Mesendoderm (in vitro differentiated cells): ENCODE results near the gene FGF4. TPM values are rescaled to one million over a fixed set of nuclear protein-coding genes. Genes with fewer than 3 reads are reported as not detected.

Experiments used
- DNase-seq: peaks from one replicate; pipeline ENCODE4 v3.0.0; 2013
- H2AK5ac ChIP-seq: 2 replicates; pipeline ENCODE4 v1.6.1; 2013; ENCODE audit warnings: low read length, inconsistent platforms
- H2BK120ac ChIP-seq: 2 replicates; pipeline ENCODE4 v1.6.1; 2013; ENCODE audit warnings: low read depth, mild to moderate bottlenecking, low read length, moderate library complexity, mixed read lengths
- H2BK15ac ChIP-seq: replicated peaks from 2 replicates; pipeline ENCODE4 v1.6.1; 2013; ENCODE audit warnings: low read depth, mild to moderate bottlenecking, moderate library complexity
- H2BK5ac ChIP-seq: 2 replicates; pipeline ENCODE4 v1.6.1; 2013; ENCODE audit warnings: low read length, inconsistent platforms
- H3K18ac ChIP-seq: 2 replicates; pipeline ENCODE4 v1.6.1; 2013; ENCODE audit warnings: mild to moderate bottlenecking, low read length, mixed read lengths
- H3K23ac ChIP-seq: one replicate; pipeline ENCODE4 v1.6.1; 2013; ENCODE audit warnings: low read length
- H3K27ac ChIP-seq: 2 replicates; pipeline ENCODE4 v1.5.1; 2013; ENCODE audit warnings: low read depth, mild to moderate bottlenecking, inconsistent platforms, low read length, moderate library complexity
- H3K27me3 ChIP-seq: 2 replicates; pipeline ENCODE4 v1.6.1; 2013; ENCODE audit warnings: low read length, control low read depth, mild to moderate bottlenecking, inconsistent platforms; ENCODE audit not compliant: insufficient read depth, poor library complexity
- H3K36me3 ChIP-seq: 2 replicates; pipeline ENCODE4 v1.6.1; 2013; ENCODE audit warnings: low read length, inconsistent platforms; ENCODE audit not compliant: control insufficient read depth, insufficient read depth
- H3K4ac ChIP-seq: one replicate; pipeline ENCODE4 v1.6.1; 2013; ENCODE audit warnings: low read depth, mild to moderate bottlenecking, low read length, moderate library complexity
- H3K4me1 ChIP-seq: 2 replicates; pipeline ENCODE4 v1.6.1; 2013; ENCODE audit warnings: low read depth, low read length, inconsistent platforms; ENCODE audit not compliant: control insufficient read depth
- H3K4me2 ChIP-seq: 2 replicates; pipeline ENCODE4 v1.6.1; 2013; ENCODE audit warnings: low read length
- H3K4me3 ChIP-seq: 2 replicates; pipeline ENCODE4 v1.5.1; 2013; ENCODE audit warnings: mild to moderate bottlenecking, low read length
- H3K56ac ChIP-seq: one replicate; pipeline ENCODE4 v1.6.1; 2013; ENCODE audit warnings: low read length
- H3K79me1 ChIP-seq: 2 replicates; pipeline ENCODE4 v1.6.1; 2013; ENCODE audit warnings: low read length, inconsistent platforms
- H3K79me2 ChIP-seq: 2 replicates; pipeline ENCODE4 v1.6.1; 2013; ENCODE audit warnings: mild to moderate bottlenecking, low read length; ENCODE audit not compliant: control insufficient read depth, insufficient read depth
- H3K9ac ChIP-seq: 2 replicates; pipeline ENCODE4 v1.6.1; 2013; ENCODE audit warnings: low read length, inconsistent platforms
- H4K5ac ChIP-seq: one replicate; pipeline ENCODE4 v1.6.1; 2013; ENCODE audit warnings: low read length
- H4K8ac ChIP-seq: one replicate; pipeline ENCODE4 v1.6.1; 2013; ENCODE audit warnings: low read depth, mild to moderate bottlenecking, control low read depth, low read length, moderate library complexity
- WGBS: extraction: QIAGEN DNeasy Blood & Tissue Kit; methylation state at CpG from one replicate; pipeline ENCODE4 v1.1.7; 2013; ENCODE audit warnings: low lambda C conversion rate, missing lambda C conversion rate; ENCODE audit not compliant: insufficient coverage; ENCODE audit errors: extremely low coverage; 5-methylcytosine and 5-hydroxymethylcytosine counted together
- polyA plus RNA-seq, 2 experiments: library from polyadenylated mRNA; stranded (reverse); fragments of 200-250 nt; gene quantifications; one replicate each; pipeline ENCODE4 v1.2.3, GENCODE V29; 2013

FGF4 gene, protein sequence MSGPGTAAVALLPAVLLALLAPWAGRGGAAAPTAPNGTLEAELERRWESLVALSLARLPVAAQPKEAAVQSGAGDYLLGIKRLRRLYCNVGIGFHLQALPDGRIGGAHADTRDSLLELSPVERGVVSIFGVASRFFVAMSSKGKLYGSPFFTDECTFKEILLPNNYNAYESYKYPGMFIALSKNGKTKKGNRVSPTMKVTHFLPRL
- 35.9 TPM for polyA plus RNA-seq (2013, experiment 1 of 2)
- polyA plus RNA-seq (2013, experiment 2 of 2): 35.4 TPM

GRCh38 chr11:69775163-69775755, at the start of gene FGF4:
Gene FGF4 (minus strand): TSS chr11:69775341. CDS start chr11:69775084, 257 bp downstream.
- Histone ChIP-seq H3K56ac (peak within 1 kb of the TSS; percentile 64), H3K9ac (peak within 1 kb of the TSS; percentile 38), H4K8ac (no peak within 1 kb of the TSS), H4K5ac (no peak within 1 kb of the TSS), H3K27me3 (peaks cover 6% of the 10 kb centered on the region), H3K23ac (peak within 1 kb of the TSS; percentile 80), H3K79me2 (no peaks in the 10 kb centered on the region), H3K4me1 (no peaks in the 10 kb centered on the region), H2BK15ac (no peak within 1 kb of the TSS), H2AK5ac (no peak within 1 kb of the TSS), H2BK120ac (no peak within 1 kb of the TSS), H3K4ac (no peak within 1 kb of the TSS), H3K4me2 (peak within 1 kb of the TSS; percentile 52), H3K79me1 (no peaks in the 10 kb centered on the region), H3K18ac (no peak within 1 kb of the TSS), H3K27ac (no peak within 1 kb of the TSS), H3K36me3 (no peaks in the 10 kb centered on the region), H3K4me3 (no peak within 1 kb of the TSS), H2BK5ac (no peak within 1 kb of the TSS)
- WGBS: no CpG with 5 or more reads among the region's 66 CpGs
- DNase-seq: peak; percentile 35

- Histone ChIP-seq H3K56ac (no peak overlapping the region), H3K36me3 (no peaks in the 10 kb centered on the region), H4K5ac (no peak overlapping the region), H3K4me2 (no peak overlapping the region), H3K27ac (no peak overlapping the region), H3K18ac (no peak overlapping the region), H4K8ac (no peak overlapping the region), H3K27me3 (peaks cover 14% of the 10 kb centered on the region), H3K4me1 (no peaks in the 10 kb centered on the region), H3K79me2 (no peaks in the 10 kb centered on the region), H3K23ac (no peak overlapping the region), H3K9ac (no peak overlapping the region), H3K4ac (no peak overlapping the region), H2BK15ac (no peak overlapping the region), H2BK120ac (no peak overlapping the region), H3K79me1 (no peaks in the 10 kb centered on the region), H2AK5ac (no peak overlapping the region), H2BK5ac (no peak overlapping the region), H3K4me3 (no peak overlapping the region)
- DNase-seq: no peak
- WGBS: no CpG with 5 or more reads among the region's 6 CpGs
These were observed 48.6 kb upstream of the FGF4 start for GRCh38 chr11:69823641-69824265.

DNA sequence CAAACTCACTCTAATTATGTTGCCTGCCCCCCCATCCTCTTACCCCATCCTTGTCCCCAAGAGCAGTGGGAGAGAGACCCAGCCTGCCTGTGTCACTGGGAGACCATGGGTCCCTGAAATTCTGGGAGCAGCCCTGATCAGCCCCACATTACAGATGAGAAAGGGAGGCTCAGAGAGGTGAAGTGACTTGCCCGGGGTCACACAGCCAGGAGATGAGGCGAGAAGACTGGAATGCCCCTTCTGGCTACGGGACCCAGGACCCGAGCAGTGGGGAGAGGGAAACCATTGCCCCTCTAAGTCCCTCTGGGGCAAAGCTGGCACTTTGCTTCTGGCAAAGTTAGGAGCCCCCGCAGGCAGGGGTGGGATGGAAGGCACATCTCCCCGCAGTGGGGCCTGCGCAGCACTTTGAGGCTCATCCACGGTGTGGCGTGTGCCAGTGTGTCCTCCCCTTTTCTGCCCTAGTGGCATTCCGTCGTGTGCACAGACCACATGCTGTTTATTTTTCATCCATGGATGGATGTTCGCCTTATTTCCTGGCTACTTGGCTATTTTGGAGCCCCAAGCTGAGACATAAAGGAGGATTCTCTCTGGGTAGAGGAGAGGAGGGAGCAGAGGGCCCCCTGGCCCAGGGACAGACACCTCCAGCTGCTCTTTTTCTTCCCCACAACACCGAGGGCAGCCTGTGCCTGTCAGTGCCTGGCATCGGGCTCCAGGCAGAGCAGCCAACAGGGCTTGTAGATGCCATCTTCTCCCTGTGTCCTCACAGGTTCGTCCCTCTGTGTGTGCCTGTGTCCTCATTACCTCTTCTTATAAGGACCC, 47.7 kb upstream of the FGF4 start:
- Histone ChIP-seq H4K8ac (no peak overlapping the region), H3K79me1 (no peaks in the 10 kb centered on the region), H4K5ac (no peak overlapping the region), H3K79me2 (no peaks in the 10 kb centered on the region), H3K27me3 (peaks cover 22% of the 10 kb centered on the region), H3K23ac (no peak overlapping the region), H3K18ac (no peak overlapping the region), H3K56ac (no peak overlapping the region), H2BK120ac (no peak overlapping the region), H3K4ac (no peak overlapping the region), H2AK5ac (no peak overlapping the region), H3K4me1 (no peaks in the 10 kb centered on the region), H3K36me3 (no peaks in the 10 kb centered on the region), H2BK5ac (no peak overlapping the region), H3K27ac (no peak overlapping the region), H3K4me3 (no peak overlapping the region), H3K9ac (no peak overlapping the region), H2BK15ac (no peak overlapping the region), H3K4me2 (no peak overlapping the region)
- no peak for DNase-seq
- no CpG with 5 or more reads among the region's 15 CpGs for WGBS

DNA sequence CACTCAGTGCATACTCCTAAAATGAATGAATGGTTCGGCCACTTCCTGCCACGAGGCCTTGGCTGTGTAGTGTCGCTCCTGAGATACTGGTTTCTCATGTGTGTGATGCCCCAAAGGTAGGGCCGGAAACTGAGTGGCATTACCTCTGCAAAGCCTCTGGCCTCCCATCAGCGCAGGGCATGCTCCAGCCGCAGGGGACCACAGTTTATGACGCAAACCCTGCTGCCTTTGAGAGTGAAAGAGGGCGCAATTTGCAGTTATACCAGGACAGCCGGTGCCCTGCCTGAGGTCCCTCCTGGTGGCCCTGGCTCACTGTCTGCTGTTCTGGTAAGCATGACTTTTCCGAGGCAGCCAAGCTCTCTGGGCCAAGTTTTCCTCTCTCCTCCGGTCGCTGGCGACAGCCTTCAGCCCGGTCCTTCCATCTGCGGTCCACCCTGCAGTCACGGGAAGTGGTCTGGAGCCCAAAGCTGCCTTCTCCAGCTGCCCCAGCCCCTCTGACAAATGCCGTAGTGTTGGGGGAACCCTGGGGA, 46.4 kb upstream of the FGF4 start:
- H3K36me3 ChIP-seq: no peaks in the 10 kb centered on the region
- H3K79me2 ChIP-seq: no peaks in the 10 kb centered on the region
- H3K4me1 ChIP-seq: no peaks in the 10 kb centered on the region
- H3K23ac ChIP-seq: no peak overlapping the region
- no peak for DNase-seq
- no peak overlapping the region for H2AK5ac ChIP-seq
- H3K4me2 ChIP-seq: no peak overlapping the region
- peaks cover 35% of the 10 kb centered on the region for H3K27me3 ChIP-seq
- no peak overlapping the region for H2BK15ac ChIP-seq
- no peak overlapping the region for H4K8ac ChIP-seq
- WGBS: no CpG with 5 or more reads among the region's 17 CpGs
- H3K56ac ChIP-seq: no peak overlapping the region
- no peaks in the 10 kb centered on the region for H3K79me1 ChIP-seq
- no peak overlapping the region for H3K4me3 ChIP-seq
- no peak overlapping the region for H2BK120ac ChIP-seq
- no peak overlapping the region for H2BK5ac ChIP-seq
- no peak overlapping the region for H4K5ac ChIP-seq
- H3K18ac ChIP-seq: no peak overlapping the region
- H3K9ac ChIP-seq: no peak overlapping the region
- no peak overlapping the region for H3K27ac ChIP-seq
- H3K4ac ChIP-seq: no peak overlapping the region

- H3K27me3 ChIP-seq: peaks cover 41% of the 10 kb centered on the region
- no peak overlapping the region for H3K4ac ChIP-seq
- H3K56ac ChIP-seq: no peak overlapping the region
- H2BK120ac ChIP-seq: no peak overlapping the region
- no peak for DNase-seq
- no peak overlapping the region for H2BK15ac ChIP-seq
- no peak overlapping the region for H2AK5ac ChIP-seq
- H3K23ac ChIP-seq: no peak overlapping the region
- no peak overlapping the region for H3K18ac ChIP-seq
- H3K4me2 ChIP-seq: no peak overlapping the region
- no peak overlapping the region for H3K4me3 ChIP-seq
- H4K5ac ChIP-seq: no peak overlapping the region
- no peak overlapping the region for H3K27ac ChIP-seq
- H4K8ac ChIP-seq: no peak overlapping the region
- H3K79me2 ChIP-seq: no peaks in the 10 kb centered on the region
- H3K36me3 ChIP-seq: no peaks in the 10 kb centered on the region
- no peak overlapping the region for H2BK5ac ChIP-seq
- H3K79me1 ChIP-seq: no peaks in the 10 kb centered on the region
- no CpG with 5 or more reads among the region's 5 CpGs for WGBS
- no peak overlapping the region for H3K9ac ChIP-seq
- H3K4me1 ChIP-seq: no peaks in the 10 kb centered on the region
These were observed 45.3 kb upstream of the FGF4 start for GRCh38 chr11:69820441-69820840.
